ENCODE results near the gene BATF2.

BATF2 gene

DNA sequence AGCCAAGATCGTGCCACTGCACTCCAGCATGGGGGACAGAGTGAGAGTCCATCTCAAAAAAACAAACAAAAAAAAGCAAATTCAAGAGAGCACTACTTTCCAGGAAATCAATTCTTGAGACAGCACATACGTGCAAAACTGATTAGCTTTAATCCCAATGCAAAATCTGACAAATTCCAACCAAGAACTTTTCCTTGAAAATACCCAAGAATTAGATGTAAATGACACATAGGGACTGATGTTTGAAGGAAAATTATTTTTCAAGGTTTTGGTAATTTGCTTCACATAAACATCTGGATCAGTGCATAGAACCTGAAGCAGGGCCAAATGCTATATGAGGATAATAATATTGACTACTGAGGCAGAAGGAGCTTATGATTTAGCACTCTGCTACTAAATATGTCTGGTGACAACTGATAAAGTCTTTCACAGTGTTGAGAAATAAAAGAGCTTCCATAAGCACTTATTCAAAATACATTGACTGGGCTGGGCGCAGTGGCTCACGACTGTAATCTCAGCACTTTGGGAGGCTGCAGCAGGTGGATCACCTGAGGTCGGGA lies 33.6 kb downstream of the BATF2 start:
- no peak overlapping the region for H3K4me3 Mint-ChIP-seq
- peaks cover 8% of the 10 kb centered on the region for H3K4me1 Mint-ChIP-seq (ENCODE audit: low read depth)
- H3K27ac Mint-ChIP-seq: no peak overlapping the region
- H3K27me3 Mint-ChIP-seq (ENCODE audit: low read depth): peaks cover 12% of the 10 kb centered on the region
- H3K36me3 Mint-ChIP-seq (ENCODE audit: low read depth): no peaks in the 10 kb centered on the region
- no peaks in the 10 kb centered on the region for H3K9me3 Mint-ChIP-seq

DNA sequence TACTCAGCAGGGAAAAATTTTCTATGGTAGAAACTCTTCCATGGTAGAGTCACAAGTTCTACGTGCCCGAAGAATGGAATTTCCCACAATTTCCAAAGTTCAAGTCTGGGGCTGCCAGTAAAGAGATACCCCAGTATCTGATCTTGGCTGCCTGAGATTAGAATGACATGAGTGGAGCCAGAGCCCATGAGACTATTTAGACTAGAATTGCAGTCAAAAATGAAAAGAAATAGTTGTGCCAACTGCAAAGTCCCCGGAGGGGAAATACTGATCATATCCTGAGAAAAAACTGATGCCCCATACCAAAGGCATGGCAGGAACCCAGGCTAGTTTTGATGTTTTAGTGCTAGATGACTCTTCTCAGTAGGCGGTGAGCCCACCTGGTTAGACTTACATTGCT lies 36.1 kb downstream of the BATF2 start:
- H3K36me3 Mint-ChIP-seq (ENCODE audit: low read depth): no peaks in the 10 kb centered on the region
- H3K27me3 Mint-ChIP-seq (ENCODE audit: low read depth): peaks cover 12% of the 10 kb centered on the region
- H3K9me3 Mint-ChIP-seq: no peaks in the 10 kb centered on the region
- no peak overlapping the region for H3K4me3 Mint-ChIP-seq
- H3K27ac Mint-ChIP-seq: no peak overlapping the region
- peaks cover 5% of the 10 kb centered on the region for H3K4me1 Mint-ChIP-seq (ENCODE audit: low read depth)

DNA sequence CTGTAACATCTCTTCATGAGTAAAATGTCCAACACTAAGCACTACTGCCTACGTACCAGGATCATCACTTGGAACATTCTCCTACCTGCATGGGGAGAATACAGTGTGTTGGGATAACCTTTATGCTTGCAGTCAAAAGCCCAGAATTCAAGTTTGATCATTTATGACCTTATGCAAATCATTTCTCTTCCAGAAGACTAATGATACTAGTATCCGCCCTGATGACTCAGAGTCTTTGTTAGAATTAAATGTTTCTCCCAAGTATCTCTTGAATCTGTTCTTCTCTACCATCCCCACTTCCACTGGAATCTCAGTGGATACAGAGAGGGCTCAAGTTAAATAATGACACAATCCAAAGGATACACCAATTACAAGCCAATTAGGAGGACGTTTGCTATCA lies 37.3 kb downstream of the BATF2 start:
- Mint-ChIP-seq H3K36me3 (ENCODE audit: low read depth) (no peaks in the 10 kb centered on the region), H3K4me3 (no peak overlapping the region), H3K9me3 (no peaks in the 10 kb centered on the region), H3K27ac (no peak overlapping the region), H3K4me1 (ENCODE audit: low read depth) (peaks cover 1% of the 10 kb centered on the region), H3K27me3 (ENCODE audit: low read depth) (peaks cover 12% of the 10 kb centered on the region)

DNA sequence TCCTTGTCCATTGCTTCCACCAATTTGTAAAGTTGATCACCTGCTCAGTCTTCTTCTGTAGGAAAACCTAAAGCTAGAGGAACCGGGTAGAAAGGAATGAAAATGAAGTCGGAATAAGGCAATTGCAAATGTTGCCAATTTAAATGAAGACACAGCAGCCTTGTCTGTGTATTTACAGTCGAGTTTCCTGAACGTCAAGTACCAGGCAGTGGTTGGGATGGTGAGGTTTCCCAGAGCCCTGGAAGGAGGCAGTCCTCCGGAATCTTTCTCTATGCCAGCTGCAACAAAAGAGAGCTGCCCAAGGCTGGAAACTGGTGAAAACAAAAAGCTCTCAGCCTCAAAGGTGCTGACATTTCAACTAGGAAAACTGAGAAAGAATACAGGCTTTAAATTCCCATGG lies 42.6 kb downstream of the BATF2 start:
- no peaks in the 10 kb centered on the region for H3K36me3 Mint-ChIP-seq (ENCODE audit: low read depth)
- no peak overlapping the region for H3K27ac Mint-ChIP-seq
- no peak overlapping the region for H3K4me3 Mint-ChIP-seq
- H3K4me1 Mint-ChIP-seq (ENCODE audit: low read depth): no peaks in the 10 kb centered on the region
- H3K9me3 Mint-ChIP-seq: no peaks in the 10 kb centered on the region
- peaks cover 10% of the 10 kb centered on the region for H3K27me3 Mint-ChIP-seq (ENCODE audit: low read depth)

DNA sequence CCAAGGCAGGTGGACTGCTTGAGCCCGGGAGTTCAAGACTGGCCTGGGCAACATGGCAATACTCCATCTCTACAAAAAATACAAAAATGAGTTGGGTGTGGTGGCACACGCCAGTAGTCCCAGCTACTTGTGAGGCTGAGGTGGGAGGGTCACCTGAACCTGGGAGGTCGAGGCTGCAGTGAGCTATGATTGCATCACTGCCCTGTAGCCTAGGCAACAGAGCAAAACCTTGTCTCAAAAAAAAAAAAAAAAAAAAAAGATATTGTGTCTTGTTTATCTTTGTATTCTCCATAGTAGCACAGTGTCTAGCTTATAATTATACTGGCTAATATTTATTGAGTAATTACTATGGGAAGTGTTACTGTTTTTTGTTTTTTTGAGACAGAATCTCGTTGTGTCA lies 45.2 kb downstream of the BATF2 start:
- Mint-ChIP-seq H3K4me1 (ENCODE audit: low read depth) (no peaks in the 10 kb centered on the region), H3K9me3 (no peaks in the 10 kb centered on the region), H3K27me3 (ENCODE audit: low read depth) (peaks cover 10% of the 10 kb centered on the region), H3K36me3 (ENCODE audit: low read depth) (no peaks in the 10 kb centered on the region), H3K4me3 (no peak overlapping the region), H3K27ac (no peak overlapping the region)

DNA sequence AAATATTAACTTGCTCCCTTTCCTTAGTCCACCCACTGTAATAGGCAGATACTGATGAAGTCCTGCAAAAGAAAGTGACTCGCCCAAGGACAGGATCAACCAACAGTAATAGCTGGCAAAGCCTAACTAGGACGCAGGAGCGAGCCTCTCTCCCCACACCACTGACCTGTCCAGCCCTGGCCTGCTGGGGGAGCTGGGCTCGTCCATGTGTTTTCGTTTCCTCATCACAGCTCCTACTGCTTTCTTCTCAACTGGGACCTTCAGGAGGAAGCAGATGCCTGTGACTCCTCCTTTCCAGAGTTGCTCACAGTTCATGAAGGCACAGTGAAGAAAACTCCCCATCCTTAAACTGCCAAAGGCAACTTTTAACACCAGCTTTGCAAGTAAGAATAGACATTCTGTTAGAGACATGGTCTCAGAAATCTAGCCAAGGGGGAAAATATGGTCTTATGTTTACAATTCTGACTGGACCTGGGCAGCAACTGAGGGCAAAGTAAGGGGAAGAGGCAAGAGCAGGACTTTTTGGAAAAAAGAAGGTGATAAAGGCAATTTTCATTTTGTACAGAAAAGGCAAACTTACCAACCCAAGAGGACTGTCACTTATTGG lies 49.5 kb downstream of the BATF2 start:
- no peaks in the 10 kb centered on the region for H3K36me3 Mint-ChIP-seq (ENCODE audit: low read depth)
- no peaks in the 10 kb centered on the region for H3K4me1 Mint-ChIP-seq (ENCODE audit: low read depth)
- peaks cover 29% of the 10 kb centered on the region for H3K27me3 Mint-ChIP-seq (ENCODE audit: low read depth)
- no peak overlapping the region for H3K4me3 Mint-ChIP-seq
- no peak overlapping the region for H3K27ac Mint-ChIP-seq
- no peaks in the 10 kb centered on the region for H3K9me3 Mint-ChIP-seq
